WI38 (cell line): Measurements from ENCODE around the gene RPL9.
A peak's percentile ranks its signal among the peaks of the same experiment; 100 is the strongest.

Experiments
- H3K4me3 ChIP-seq: 2 replicates; pipeline ENCODE4 v1.5.1; 2011; ENCODE audit warnings: low read depth, mild to moderate bottlenecking, control low read depth, low read length
- TF ChIP-seq, protein P1 (sequence below): IDR thresholded peaks from 2 replicates; pipeline ENCODE4 v1.5.1; 2012; ENCODE audit warnings: low read depth, mild to moderate bottlenecking, control low read depth, low read length

RPL9 gene

GRCh38 chr4:39464886-39465501 lies 6.3 kb upstream of the RPL9 start:
- TF ChIP-seq, protein P1, sequence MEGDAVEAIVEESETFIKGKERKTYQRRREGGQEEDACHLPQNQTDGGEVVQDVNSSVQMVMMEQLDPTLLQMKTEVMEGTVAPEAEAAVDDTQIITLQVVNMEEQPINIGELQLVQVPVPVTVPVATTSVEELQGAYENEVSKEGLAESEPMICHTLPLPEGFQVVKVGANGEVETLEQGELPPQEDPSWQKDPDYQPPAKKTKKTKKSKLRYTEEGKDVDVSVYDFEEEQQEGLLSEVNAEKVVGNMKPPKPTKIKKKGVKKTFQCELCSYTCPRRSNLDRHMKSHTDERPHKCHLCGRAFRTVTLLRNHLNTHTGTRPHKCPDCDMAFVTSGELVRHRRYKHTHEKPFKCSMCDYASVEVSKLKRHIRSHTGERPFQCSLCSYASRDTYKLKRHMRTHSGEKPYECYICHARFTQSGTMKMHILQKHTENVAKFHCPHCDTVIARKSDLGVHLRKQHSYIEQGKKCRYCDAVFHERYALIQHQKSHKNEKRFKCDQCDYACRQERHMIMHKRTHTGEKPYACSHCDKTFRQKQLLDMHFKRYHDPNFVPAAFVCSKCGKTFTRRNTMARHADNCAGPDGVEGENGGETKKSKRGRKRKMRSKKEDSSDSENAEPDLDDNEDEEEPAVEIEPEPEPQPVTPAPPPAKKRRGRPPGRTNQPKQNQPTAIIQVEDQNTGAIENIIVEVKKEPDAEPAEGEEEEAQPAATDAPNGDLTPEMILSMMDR = no peak
- H3K4me3 ChIP-seq = no peak overlapping the region

DNA sequence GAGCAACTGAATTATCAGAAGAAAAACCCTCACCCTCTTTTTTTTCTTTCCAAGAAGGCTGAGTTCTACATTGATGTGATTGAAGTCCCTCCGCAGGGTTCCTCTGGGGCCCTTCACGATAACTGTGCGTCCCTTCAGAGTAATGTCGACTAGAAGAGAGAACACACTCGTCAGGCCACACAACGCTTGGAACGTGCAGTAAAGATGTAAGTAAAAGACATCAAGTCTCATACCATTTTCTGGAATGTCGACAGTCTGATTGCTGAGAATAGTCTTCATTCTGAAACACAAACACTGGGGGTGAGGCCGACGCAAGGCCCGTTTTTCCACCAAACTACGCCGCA lies 589 bp downstream of the RPL9 start:
- peak overlapping the region; percentile 82 for H3K4me3 ChIP-seq

GRCh38 chr4:39456946-39457763 lies 1.6 kb downstream of the RPL9 start:
- peak overlapping the region; percentile 82 for H3K4me3 ChIP-seq
- TF ChIP-seq, protein P1 = no peak

DNA sequence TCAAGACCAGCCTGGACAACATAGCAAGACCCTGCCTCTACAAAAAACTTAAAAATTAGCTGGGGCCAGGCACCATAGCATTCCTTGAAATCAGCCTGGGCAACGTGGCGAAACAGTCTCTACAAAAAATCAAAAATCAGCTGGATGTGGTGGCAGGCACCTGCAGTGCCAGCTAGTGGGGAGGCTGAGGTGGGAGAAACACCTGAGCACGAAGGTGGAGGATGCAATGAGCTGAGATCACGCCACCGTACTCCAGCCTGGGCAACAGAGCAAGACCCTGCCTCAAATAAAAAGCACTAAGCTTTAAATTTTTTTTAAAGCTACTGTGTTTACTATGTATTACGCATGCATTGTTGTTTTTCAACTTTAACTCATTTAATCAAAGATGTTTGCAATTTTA lies 3.2 kb downstream of the RPL9 start:
- TF ChIP-seq, protein P1 = no peak

GRCh38 chr4:39453738-39454137 lies 5.0 kb downstream of the RPL9 start:
- TF ChIP-seq, protein P1 = no peak
- no peak overlapping the region for H3K4me3 ChIP-seq

More for the DNA sequence above, 3.2 kb downstream of the RPL9 start:
- no peak overlapping the region for H3K4me3 ChIP-seq

GRCh38 chr4:39452860-39453587 lies 5.7 kb downstream of the RPL9 start:
- H3K4me3 ChIP-seq = no peak overlapping the region
- TF ChIP-seq, protein P1 = no peak

DNA sequence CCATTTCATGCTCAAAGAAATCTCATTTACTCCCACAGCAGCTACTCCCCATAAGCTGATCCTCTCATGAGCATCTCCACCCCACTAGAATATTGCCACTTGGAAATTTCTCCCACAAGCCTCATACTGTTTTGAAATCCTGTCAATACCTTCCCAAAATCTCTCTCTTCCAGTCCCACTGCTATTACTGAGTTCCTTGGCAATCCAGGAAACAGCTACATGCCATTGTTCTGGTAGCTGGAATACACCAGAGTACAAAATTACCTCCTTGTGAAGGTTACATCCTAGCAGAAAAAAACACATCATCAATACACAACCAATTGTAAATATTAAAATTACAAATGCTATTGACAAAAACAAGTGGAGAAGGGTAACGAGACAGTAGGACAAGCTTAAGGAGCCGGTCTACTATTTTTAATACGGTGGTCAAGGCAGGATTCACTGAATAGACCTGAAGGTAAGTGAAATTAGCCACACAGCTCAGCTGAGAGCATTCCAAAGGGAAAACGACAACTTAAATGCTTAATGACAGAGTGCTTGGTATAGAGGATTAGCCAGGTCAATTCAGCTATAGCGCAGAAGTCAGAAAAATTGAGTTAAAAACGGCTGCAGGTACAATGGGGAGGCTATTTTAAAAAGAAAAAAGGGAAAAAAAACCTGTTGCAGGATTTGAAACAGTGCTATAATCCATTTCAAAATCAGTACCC lies 6.4 kb downstream of the RPL9 start:
- TF ChIP-seq, protein P1 = no peak
- H3K4me3 ChIP-seq = no peak overlapping the region
